ENCODE measurements around the gene TMEM183A.

The TMEM183A gene

GRCh38 chr1:202974856-202975255, 32.3 kb upstream of the TMEM183A start:
- Histone ChIP-seq H3K9ac (ENCODE audit: low read depth, low read length) (no peak overlapping the region), H3K36me3 (ENCODE audit: insufficient read depth, low read length) (no peaks in the 10 kb centered on the region)

DNA sequence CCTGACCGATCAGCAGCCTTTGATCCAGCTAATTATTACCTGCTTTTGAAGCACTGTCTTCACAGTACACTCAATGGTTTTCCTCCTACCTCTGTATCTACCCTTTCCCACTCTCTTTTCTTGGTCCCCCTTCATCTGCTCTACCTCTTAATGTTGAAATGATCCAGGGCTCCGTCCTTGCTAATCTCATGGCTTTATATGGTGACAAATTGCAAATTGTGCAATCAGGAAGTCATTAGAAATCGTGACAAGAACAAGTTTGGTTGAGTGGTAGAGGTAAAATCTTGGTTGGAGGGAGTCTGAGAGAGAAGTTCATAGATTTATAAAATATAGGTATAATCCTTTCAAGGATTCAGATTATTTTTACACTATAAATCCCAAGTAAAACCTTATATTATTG, 30.5 kb upstream of the TMEM183A start:
- Histone ChIP-seq H3K27ac (ENCODE audit: low read length) (no peak overlapping the region), H3K36me3 (ENCODE audit: insufficient read depth, low read length) (no peaks in the 10 kb centered on the region), H3K4me2 (ENCODE audit: insufficient read depth, low read length) (no peak overlapping the region), H3K4me1 (ENCODE audit: insufficient read depth, low read length) (no peaks in the 10 kb centered on the region), H4K20me1 (ENCODE audit: insufficient read depth, low read length) (no peaks in the 10 kb centered on the region), H2AFZ (ENCODE audit: low read depth, low read length) (no peak overlapping the region), H3K9me3 (ENCODE audit: insufficient read depth, low read length, severe bottlenecking) (no peaks in the 10 kb centered on the region), H3K4me3 (ENCODE audit: low read depth in 1 of 2, low read length in 2 of 2) (no peak overlapping the region), H3K27me3 (ENCODE audit: insufficient read depth, low read length, poor library complexity) (peaks cover 28% of the 10 kb centered on the region), H3K79me2 (ENCODE audit: insufficient read depth, low read length) (no peaks in the 10 kb centered on the region), H3K9ac (ENCODE audit: low read depth, low read length) (no peak overlapping the region)
- ATAC-seq (ENCODE audit: insufficient read depth, low read depth) (no peak), DNase-seq (no peak)
- TF ChIP-seq EZH2 (IDR thresholded peaks at IDR 0.05; ENCODE audit: borderline replicate concordance, low read depth, low read length, severe bottlenecking) (no peak), CTCF (IDR thresholded peaks at IDR 0.05; ENCODE audit: borderline replicate concordance, extremely low read depth, low read length, poor library complexity, severe bottlenecking) (no peak)

More at GRCh38 chr1:202974856-202975255, 32.3 kb upstream of the TMEM183A start:
- Histone ChIP-seq H3K27ac (ENCODE audit: low read length) (no peak overlapping the region), H3K9me3 (ENCODE audit: insufficient read depth, low read length, severe bottlenecking) (no peaks in the 10 kb centered on the region), H3K79me2 (ENCODE audit: insufficient read depth, low read length) (no peaks in the 10 kb centered on the region), H3K4me1 (ENCODE audit: insufficient read depth, low read length) (no peaks in the 10 kb centered on the region), H3K4me3 (ENCODE audit: low read depth in 1 of 2, low read length in 2 of 2) (no peak overlapping the region), H3K4me2 (ENCODE audit: insufficient read depth, low read length) (no peak overlapping the region), H2AFZ (ENCODE audit: low read depth, low read length) (no peak overlapping the region), H4K20me1 (ENCODE audit: insufficient read depth, low read length) (no peaks in the 10 kb centered on the region), H3K27me3 (ENCODE audit: insufficient read depth, low read length, poor library complexity) (peaks cover 27% of the 10 kb centered on the region)
- TF ChIP-seq EZH2 (IDR thresholded peaks at IDR 0.05; ENCODE audit: borderline replicate concordance, low read depth, low read length, severe bottlenecking) (no peak), CTCF (IDR thresholded peaks at IDR 0.05; ENCODE audit: borderline replicate concordance, extremely low read depth, low read length, poor library complexity, severe bottlenecking) (no peak)
- DNase-seq (no peak), ATAC-seq (ENCODE audit: insufficient read depth, low read depth) (no peak)

DNA sequence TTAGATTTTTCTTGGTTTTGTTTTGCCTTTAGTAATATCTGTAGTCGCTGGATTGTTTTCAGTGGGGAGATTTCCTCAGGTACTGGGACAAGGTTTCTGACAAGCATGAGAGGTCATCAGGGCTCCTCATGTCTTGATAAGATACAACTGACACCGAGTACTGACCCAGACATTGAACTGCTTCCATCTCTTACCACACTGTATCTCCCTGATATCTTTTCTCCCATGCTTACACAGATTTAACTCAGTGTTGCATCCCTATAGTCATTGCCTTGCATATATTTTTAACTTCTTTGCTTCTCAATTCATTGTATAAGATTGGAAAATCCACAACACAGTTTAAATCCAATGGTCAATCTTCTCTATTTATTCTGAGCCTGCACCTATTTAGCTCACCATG, 27.7 kb upstream of the TMEM183A start:
- H4K20me1 ChIP-seq (ENCODE audit: insufficient read depth, low read length): no peaks in the 10 kb centered on the region
- no peak overlapping the region for H3K4me3 ChIP-seq (ENCODE audit: low read depth in 1 of 2, low read length in 2 of 2)
- no peaks in the 10 kb centered on the region for H3K4me1 ChIP-seq (ENCODE audit: insufficient read depth, low read length)
- ATAC-seq (ENCODE audit: insufficient read depth, low read depth): no peak
- H3K79me2 ChIP-seq (ENCODE audit: insufficient read depth, low read length): no peaks in the 10 kb centered on the region
- TF ChIP-seq CTCF (IDR thresholded peaks at IDR 0.05; ENCODE audit: borderline replicate concordance, extremely low read depth, low read length, poor library complexity, severe bottlenecking): no peak
- TF ChIP-seq EZH2 (IDR thresholded peaks at IDR 0.05; ENCODE audit: borderline replicate concordance, low read depth, low read length, severe bottlenecking): no peak
- no peaks in the 10 kb centered on the region for H3K9me3 ChIP-seq (ENCODE audit: insufficient read depth, low read length, severe bottlenecking)
- no peaks in the 10 kb centered on the region for H3K36me3 ChIP-seq (ENCODE audit: insufficient read depth, low read length)
- no peak overlapping the region for H2AFZ ChIP-seq (ENCODE audit: low read depth, low read length)
- H3K4me2 ChIP-seq (ENCODE audit: insufficient read depth, low read length): no peak overlapping the region
- H3K27me3 ChIP-seq (ENCODE audit: insufficient read depth, low read length, poor library complexity): peaks cover 24% of the 10 kb centered on the region
- no peak for DNase-seq
- no peak overlapping the region for H3K27ac ChIP-seq (ENCODE audit: low read length)
- no peak overlapping the region for H3K9ac ChIP-seq (ENCODE audit: low read depth, low read length)

- ATAC-seq (ENCODE audit: insufficient read depth, low read depth): no peak
- H3K79me2 ChIP-seq (ENCODE audit: insufficient read depth, low read length): no peaks in the 10 kb centered on the region
- H2AFZ ChIP-seq (ENCODE audit: low read depth, low read length): no peak overlapping the region
- no peak overlapping the region for H3K4me3 ChIP-seq (ENCODE audit: low read depth in 1 of 2, low read length in 2 of 2)
- no peaks in the 10 kb centered on the region for H4K20me1 ChIP-seq (ENCODE audit: insufficient read depth, low read length)
- TF ChIP-seq EZH2 (IDR thresholded peaks at IDR 0.05; ENCODE audit: borderline replicate concordance, low read depth, low read length, severe bottlenecking) (no peak), CTCF (IDR thresholded peaks at IDR 0.05; ENCODE audit: borderline replicate concordance, extremely low read depth, low read length, poor library complexity, severe bottlenecking) (no peak)
- H3K27ac ChIP-seq (ENCODE audit: low read length): no peak overlapping the region
- no peak for DNase-seq
- H3K4me2 ChIP-seq (ENCODE audit: insufficient read depth, low read length): no peak overlapping the region
- no peaks in the 10 kb centered on the region for H3K4me1 ChIP-seq (ENCODE audit: insufficient read depth, low read length)
- no peaks in the 10 kb centered on the region for H3K36me3 ChIP-seq (ENCODE audit: insufficient read depth, low read length)
- no peaks in the 10 kb centered on the region for H3K9me3 ChIP-seq (ENCODE audit: insufficient read depth, low read length, severe bottlenecking)
- H3K27me3 ChIP-seq (ENCODE audit: insufficient read depth, low read length, poor library complexity): peaks cover 13% of the 10 kb centered on the region
- H3K9ac ChIP-seq (ENCODE audit: low read depth, low read length): no peak overlapping the region
These were observed 25.2 kb upstream of the TMEM183A start for GRCh38 chr1:202981939-202982338.
